ENCODE data around the gene USP7.

DNA sequence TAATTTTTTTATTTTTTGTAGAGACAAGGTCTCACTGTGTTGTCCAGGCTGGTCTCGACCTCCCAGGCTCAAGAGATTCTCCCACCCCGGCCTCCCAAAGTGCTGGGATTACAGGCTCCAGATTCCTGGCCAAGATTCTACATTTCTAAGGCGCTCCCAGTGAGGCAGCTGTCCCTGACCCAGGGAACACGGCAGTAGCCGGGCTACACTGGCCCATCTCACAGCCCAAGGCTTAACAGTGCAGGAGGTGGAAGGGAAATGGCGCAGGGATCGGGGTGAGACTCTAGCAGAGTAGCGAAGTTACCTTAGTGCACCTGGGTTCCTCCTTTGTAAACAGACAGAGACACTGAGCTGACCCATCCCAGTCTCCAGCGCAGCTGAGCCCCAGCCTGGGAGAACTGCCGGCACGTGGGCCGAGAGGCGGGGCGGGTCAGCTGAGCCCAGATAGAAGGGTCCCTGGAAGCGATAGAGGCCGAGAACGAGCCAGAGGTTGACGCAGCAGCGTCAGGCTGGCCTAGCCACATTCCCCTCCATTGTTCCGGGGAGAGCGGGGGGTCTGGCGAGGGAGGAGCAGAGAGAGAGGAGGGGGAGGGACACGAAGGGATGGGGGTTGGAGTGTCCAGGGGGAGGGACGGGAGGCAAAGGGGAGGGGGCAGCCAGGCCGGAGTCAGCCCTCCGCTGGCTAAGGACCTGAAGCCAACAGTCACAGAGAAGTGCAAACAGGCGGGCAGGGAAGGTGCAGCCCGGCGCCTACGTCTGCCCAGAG, 97.4 kb downstream of the USP7 start:
- TF ChIP-seq EZH2 (IDR thresholded peaks at IDR 0.05; ENCODE audit: low read length): no peak
- TF ChIP-seq, protein P1, sequence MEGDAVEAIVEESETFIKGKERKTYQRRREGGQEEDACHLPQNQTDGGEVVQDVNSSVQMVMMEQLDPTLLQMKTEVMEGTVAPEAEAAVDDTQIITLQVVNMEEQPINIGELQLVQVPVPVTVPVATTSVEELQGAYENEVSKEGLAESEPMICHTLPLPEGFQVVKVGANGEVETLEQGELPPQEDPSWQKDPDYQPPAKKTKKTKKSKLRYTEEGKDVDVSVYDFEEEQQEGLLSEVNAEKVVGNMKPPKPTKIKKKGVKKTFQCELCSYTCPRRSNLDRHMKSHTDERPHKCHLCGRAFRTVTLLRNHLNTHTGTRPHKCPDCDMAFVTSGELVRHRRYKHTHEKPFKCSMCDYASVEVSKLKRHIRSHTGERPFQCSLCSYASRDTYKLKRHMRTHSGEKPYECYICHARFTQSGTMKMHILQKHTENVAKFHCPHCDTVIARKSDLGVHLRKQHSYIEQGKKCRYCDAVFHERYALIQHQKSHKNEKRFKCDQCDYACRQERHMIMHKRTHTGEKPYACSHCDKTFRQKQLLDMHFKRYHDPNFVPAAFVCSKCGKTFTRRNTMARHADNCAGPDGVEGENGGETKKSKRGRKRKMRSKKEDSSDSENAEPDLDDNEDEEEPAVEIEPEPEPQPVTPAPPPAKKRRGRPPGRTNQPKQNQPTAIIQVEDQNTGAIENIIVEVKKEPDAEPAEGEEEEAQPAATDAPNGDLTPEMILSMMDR (optimal IDR thresholded peaks at IDR 0.05 in 1 of 3, IDR thresholded peaks at IDR 0.05 in 1 of 3, conservative IDR thresholded peaks at IDR 0.05 in 1 of 3; ENCODE audit: extremely low read depth in 1 of 3, insufficient read depth in 2 of 3, low read length in 3 of 3): no peak
